GM19468 (cell line): ENCODE measurements around the gene OR4D1.

Experiments
- ATAC-seq: cut with Tn5 transposase; IDR thresholded peaks from one replicate; pipeline ENCODE4 v1.9.1; 2021; ENCODE audit warnings: mild to moderate bottlenecking, moderate library complexity, moderate number of reproducible peaks; ENCODE audit not compliant: unreplicated experiment; ENCODE audit errors: extremely low read depth

OR4D1 gene

DNA sequence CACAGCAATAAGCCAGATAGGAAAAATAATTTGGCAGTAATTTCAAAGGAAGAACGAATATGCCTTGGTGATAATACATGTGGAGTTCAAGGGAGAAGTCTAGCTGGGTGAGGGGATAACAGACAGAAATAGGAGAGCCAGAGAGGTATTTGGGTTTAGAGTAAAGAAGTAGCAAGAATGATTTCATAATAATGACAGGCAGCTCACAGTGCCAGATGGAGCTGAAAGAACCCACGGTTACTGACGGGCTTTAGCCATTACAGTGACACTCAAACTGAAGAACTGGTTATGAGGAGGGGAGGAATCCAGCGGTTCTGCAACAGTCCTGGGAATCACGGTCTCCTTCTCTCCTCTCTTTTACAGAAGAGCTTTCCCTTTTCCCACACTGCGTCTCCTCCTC is 2.2 kb downstream of the OR4D1 start:
- no peak for ATAC-seq

DNA sequence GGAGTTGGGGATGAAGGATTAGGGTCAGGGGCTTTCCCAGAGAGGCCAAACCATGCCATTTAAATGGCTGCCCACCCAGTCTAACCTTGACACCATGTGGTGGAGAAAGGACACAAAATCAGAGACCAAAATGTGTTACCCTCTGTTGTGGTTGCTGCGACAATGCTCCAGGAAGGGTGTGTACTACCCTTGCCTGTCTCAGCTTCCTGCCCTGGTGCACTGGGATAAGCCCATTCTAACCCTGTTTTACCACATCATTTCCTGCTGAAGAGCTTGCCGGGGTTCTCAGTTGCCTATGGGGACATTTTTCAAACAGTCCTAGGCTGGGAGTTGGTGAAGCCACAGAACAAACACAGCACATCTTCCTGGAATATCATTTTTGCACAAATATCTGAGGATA is 4.9 kb downstream of the OR4D1 start:
- ATAC-seq = no peak

DNA sequence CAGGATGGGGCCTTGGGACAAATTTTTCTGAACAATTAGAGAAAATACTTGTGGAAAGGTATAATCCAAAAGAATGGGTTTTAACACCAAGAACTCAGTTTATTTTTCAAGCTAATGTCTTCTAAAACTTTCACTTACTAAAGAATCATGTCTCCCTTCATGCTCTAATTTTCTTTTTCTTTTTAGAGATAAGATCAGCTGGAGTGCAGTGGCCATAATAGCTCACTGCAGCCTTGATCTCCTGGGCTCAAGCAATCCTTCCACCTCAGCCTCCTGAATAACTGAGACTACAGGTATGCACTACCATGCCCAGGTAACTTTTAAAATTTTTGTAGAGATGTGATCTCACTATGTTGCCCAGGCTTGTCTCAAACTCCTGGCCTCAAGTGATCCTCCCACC is 5.5 kb downstream of the OR4D1 start:
- ATAC-seq = no peak

DNA sequence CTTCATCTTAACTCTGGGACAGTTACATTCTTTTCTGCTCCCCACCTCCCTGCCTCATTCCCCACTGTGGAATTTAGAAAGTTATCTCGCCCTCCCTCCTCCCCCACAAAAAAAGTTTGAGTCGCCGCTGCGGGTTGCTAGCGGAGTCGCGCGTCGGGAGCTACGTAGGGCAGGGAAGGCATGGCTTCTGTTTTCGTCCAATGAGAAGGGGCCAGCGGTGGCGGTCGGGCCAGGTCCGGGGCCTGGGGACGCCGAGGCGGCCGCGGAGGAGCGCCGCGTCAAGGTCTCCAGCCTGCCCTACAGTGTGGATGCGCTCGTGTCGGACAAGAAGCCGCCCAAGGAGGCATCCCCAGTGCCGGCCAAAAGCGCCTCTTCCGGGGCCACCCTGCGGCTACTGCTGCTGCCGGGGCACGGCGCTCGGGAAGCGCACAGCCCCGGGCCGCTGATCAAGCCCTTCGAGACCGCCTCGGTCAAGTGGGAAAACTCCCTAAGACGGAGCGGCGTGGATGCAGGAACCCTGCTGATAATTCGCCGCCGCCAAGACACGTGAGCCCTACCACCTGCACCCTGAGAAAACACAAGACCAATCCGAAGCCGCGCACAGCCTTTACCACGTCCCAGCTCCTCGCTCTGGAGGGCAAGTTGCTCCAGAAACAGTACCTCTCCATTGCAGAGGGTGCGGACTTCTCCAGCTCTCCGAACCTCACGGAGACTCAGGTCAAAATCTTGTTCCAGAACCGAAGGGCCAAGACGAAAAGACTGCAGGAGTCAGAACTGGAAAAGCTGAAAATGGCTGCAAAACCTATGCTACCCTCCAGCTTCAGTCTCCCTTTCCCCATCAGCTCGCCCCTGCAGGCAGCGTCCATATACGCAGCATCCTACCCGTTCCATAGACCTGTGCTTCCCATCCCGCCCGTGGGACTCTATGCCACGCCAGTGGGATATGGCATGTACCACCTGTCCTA is 8.9 kb downstream of the OR4D1 start:
- no peak for ATAC-seq

DNA sequence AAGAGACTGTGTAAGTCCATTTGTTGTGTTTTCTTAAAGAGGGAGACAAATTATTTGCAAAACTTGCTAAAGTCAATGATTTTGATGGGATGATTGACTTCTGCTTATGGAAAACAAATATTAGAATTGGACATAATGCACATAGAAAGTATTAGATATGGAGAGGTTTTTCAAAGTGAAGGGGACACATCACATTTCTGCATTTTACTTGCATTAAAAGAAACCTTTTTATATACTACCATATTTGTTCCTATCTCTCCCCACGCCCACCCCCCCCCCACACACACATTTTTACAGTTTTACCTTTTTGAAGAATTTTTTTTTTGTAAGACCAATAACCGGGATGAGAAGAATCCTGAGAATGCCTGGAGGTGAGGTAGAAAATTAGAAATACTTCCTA is 10.0 kb downstream of the OR4D1 start:
- ATAC-seq = no peak

DNA sequence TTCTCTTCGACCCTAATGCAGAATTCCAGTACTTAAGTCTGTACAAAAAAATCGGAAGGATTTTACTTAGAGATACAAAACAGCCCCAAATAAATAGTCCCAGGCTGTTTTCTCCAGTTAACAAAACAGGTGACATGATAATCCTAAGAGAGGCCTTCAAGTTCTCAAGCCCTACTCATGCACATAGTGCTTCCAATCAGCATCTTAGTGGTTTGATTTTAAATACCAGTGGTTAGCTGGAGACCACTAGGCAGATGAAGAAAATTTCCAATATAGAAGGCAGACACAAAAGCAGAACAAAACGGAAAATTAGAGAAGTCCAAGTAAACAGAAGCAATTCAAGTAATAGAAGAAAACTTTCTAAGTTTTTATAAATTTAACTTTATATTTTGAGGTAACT is 13.4 kb downstream of the OR4D1 start:
- no peak for ATAC-seq

DNA sequence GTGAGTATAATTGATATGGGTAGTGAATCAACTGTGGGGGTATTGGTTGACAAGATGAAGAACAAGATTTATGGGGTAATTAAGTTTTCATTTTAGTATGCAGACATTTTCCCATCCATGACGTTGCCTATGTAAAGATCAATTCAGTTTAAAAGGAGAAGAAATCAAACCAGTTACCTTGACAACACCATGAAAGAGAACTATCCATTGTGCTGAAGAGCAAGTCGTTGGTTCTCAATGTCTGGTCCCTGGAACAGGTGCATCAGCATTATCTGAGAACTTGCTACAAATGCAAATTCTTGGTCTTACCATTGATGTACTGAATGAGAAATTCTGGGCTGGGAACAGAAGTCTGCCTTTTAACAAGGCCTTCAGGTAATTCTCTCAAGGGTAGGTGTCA is 17.8 kb downstream of the OR4D1 start:
- no peak for ATAC-seq

DNA sequence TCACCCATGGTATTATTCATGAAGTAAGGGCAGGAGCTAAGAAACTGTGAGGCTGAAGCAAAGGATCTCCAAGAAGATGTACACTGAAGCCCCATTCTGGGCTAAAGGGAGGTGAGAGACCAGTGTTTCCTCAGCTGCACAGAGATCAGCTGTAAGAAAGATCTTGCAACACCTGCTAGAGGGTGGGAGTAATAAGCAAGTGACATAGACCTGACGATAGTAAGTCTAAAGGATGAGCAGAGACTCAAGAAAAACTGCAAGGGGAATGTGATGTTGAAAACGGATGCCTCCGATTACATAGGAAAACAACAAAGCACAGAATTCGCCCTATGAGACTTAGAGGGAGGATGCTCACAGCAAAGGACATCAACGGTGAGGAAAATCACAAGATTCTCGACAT is 18.5 kb downstream of the OR4D1 start, which contains the start of gene OR4D2:
Gene OR4D2, plus strand, starts transcription at position 301 of the 400 bp plus-strand sequence. CDS start 2,674 bp downstream, outside the sequence.
- no peak for ATAC-seq

DNA sequence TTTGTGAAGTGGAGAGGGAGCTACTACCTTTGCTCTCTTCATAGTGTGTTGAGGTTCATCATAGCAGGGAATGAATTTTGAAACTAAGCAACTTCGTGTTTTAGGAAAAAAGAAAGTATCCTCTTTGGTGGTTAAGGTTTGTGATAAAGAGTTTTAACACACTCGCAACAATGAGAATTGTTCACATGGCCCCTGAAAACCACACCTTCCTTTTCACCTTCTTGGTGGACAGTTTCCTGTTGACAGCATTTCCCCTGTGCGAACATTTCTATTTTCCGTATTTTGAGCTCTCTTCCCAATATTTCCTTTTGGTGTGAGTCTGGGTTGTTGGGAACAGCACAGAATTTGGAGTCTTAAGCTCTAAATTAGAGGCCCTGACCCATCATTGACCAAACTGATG is 22.4 kb downstream of the OR4D1 start:
- ATAC-seq = no peak

DNA sequence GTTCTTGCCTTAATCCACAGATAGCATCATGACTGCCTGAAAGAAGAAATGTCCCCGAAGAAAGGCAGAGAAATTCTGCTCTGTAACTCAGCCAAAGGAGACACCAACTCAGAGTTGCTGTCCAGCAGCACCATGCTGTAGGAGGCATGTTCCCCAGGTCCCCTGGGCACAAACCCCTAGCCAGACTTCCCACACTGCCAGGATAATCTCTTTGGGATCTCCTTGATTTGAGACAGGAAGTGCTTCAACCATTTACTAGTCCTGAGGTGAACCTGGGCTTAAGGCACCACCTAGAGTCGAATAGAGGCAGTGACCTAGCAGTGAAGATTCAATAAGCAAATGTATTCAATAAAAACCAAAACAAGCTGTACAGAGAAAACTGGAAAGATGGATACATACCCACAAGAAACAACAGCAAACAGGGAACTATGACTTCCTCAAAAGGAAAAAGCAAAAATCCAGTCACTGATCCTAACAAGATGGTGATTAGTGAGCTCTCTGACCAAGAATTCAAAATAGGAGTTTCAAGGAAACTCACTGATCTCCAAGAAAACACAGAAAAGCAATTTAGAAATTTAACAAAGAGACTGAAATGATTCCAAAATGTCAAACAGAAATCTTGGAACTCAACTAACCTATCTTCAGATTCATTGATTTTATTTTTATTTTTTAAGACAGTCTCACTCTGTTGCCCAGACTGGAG is 24.3 kb downstream of the OR4D1 start:
- no peak for ATAC-seq

DNA sequence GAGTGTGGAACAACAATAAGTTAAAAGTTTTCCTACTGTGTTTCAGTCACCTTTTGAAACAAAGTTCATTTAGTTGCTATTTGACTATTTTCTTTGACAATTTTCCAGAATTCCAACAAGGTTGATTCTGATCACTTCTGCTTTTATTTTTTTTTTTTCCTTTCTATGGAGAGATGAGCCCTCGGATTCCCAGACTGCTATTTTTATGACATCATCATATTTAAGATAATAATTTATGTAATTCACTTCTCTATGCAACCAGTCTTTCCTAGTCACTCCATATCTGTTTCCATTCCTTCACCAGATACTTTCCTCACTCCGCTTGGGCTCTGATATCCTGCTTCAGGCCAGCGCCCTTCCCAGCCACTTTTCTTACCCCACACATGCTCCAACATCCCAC is 26.7 kb downstream of the OR4D1 start:
- no peak for ATAC-seq

DNA sequence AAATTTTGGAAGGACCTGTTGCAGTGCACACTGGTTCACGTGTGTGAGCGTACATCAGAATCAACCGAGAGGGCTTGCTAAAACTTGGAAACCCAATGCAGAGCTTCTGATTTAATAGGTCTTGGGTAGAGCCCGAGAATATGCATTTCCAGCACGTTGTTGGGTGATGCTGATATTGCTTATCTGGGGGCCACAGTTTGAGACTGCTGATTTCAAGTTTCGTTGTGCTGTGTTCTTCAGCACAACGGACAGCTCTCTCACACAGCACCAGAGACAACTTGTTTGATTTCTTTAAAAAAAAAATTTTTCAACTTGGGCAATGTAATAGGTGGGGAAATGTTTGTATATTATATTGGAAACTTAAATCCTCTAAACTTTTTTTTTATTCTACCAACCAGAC is 28.0 kb downstream of the OR4D1 start:
- ATAC-seq = no peak

DNA sequence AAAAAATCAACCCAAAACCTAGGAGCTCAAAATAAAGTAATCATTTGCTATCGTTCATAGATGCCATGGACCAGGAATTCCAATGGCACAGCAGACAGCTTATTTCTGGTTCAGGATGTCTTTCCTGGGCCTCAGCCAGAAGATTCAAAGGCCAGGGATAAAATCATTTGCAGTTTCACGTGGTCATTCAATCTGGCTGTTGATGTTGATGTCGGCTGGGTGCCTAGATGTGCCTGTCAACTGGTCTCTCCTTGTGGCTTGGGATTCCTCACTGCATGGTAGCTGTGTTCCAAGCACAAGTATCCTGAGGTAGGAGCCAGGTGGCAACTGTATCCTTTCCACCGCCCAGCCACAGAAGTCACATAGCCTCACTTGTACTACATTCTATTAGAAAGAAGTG is 33.6 kb downstream of the OR4D1 start:
- ATAC-seq = no peak

DNA sequence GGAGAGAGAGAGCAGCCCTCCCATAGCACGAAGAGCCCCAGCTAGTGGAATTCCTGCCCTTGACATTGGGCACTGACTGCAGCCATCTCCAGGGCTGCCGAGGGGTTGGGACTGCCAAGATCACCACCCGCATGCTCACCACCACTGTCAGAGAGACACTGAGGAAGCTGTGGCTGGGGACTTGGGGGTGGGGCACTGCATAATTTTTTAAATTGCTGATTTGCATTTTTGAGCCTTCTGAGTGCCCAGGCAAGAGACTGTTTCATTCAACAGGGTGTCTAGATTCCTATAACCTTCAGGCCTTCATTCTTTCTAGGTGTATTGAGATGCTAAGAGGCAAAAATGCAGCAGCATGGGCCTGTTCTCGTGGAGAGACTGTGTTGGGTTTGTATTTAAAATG is 35.3 kb downstream of the OR4D1 start:
- ATAC-seq = no peak

DNA sequence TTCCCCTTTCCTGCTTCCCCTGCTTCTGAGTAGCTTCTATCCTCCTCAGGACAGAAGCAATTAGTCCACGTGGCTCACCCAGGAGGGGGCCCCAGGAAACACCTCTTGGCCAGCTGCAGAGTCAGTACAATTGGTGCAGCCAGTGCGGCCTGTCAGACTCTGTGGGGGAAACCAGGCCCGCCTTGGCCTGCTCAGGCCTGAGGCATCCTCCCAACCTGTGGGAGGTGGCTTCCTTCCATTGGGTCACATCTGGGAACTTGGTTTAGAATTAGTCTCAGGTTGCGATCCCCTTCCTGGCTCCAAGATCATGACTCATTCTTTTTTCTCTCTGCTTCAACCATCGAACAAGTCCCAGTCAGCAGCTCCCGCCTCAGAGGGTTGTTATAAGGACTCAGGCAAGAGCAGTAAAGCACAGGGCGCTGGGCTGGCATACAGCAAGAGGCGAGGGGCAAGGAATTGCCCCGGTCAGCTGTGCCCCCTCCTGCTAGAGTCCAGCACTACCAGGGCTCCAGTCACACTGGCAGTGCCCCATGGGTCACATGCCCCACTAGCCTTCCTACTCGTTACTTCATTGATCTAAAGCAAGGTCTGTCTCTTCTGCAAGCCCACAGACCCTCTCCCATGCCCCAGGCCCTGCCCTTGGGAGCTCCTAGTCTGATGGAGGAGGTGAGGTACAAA is 36.3 kb downstream of the OR4D1 start:
- ATAC-seq = no peak

DNA sequence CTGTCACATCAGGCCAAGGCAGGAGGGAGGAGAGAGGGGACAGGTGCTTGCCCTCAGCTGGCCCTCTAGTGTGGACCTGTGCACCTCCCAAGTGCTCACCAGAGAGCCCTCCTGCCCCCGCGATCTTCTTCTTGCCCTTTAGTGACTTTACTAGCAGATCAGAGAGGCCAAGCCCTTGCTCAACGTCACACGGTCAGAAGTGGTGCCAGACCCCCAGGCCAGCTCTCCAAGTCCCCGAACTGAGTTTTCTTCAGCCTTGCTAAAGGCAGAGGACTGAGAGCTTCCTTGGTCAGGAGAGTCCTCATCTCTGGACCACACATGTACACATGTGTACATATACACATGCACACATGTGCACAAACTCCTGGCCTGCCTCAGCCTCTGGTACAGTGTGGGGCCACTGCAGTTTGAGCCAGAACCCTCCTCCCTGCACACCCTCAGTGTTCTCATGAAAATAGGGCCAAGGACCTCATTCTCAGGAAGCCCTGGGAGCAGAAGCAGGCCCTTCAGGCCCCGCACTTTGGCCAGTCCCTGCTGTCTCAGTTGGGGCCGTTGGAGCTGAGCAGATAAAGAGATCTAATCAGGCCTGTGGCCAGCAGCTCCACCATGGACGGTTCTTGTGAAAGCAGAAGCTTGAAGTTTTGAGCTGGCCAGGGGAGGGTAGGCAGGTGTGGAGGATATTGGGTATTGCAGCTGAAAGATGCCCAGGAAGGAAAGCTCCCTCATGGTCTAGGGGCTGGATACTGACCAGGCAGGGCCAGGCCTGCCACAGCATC is 37.0 kb downstream of the OR4D1 start:
- ATAC-seq = no peak

DNA sequence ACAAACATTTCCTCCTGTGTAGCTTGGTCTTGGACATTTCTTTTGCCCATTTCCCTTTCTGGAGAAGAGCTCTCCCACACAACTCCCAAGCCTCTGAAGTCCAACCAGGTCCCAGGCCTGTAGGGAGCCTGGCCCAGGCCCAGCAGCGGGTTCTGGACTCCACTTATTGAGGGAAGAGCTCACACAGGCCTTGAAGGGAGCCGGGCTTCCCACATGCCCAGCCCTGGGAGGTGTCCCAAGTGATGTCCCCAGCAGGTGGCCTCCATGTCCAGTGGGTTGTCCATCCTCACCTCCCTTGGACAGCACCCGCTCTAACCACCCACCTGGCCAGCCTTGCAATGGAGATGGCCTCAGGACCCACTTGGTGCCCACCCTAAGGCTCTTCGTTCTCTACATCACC is 38.4 kb downstream of the OR4D1 start:
- ATAC-seq = no peak

DNA sequence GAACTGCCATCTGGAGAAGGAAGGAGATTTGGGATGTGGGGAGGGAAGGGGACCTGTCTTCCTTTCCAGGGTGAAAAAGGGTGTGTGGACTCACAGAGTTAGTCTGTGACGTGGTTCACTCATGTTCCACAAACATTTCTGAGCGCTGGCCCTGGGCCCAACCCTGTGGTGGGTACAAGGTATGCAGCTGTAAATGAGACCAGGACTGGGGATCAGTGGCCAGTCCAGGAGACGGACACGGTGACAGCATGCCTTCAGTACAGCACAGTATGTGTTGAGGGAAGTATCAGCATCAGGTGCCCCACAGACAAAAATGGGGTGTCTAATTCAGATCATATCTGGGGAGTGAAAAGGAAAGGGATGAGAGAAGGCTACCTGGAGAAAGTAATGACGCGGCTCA is 38.9 kb downstream of the OR4D1 start:
- no peak for ATAC-seq

DNA sequence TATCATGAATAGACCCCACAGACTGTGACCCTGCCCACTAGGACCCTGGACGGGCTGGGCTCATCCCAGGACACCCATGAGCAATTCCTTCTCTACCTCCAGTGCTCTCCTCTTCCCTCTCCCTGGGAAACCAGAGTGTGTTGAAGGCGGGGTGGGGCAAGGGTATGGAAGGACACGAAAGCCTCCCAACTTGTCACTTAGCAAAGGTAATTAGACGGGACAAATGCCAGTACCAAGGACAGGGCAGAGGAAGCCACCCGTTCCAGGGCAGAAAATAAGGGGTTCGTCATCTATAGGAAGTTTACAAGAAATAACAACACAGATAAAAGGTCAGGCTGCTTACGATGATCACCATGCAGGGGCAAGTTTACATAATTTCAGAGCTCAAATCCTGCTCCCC is 39.5 kb downstream of the OR4D1 start:
- no peak for ATAC-seq

DNA sequence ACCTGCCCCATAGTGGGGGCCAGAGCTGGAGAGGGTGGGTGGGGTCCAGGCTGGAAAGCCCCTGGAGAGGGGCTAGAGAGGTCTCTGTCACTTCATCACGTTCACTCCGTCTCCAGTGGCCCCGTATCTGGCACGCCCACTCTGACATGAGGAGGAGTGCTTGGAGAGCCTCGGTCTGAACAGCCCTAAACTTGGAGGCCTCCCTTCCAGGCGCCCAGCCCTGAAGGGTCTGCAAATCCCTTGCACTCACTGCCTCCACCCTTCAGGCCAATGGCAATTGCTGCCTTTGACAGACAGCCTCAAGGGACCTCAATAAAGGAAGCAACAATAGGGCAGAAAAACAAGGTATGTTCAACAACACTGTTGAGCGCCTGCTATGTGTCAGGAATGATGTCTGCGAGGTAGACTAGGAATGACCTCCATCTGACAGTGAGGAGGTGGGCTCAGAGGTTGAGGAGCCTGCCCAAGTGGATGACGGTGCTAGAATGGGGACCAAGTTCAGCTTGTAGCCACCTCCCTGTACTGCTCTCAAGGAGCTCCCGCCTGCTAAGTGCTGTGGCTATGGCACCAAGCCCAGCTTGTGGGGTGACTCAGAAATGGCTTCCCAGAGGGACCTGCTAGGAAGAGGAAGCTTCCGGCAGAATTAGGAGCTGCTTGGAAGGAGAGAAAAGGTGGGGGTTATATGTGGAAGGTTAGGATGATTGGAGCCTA is 41.4 kb downstream of the OR4D1 start:
- no peak for ATAC-seq
